Measurements from ENCODE around the gene ZNF680.

DNA sequence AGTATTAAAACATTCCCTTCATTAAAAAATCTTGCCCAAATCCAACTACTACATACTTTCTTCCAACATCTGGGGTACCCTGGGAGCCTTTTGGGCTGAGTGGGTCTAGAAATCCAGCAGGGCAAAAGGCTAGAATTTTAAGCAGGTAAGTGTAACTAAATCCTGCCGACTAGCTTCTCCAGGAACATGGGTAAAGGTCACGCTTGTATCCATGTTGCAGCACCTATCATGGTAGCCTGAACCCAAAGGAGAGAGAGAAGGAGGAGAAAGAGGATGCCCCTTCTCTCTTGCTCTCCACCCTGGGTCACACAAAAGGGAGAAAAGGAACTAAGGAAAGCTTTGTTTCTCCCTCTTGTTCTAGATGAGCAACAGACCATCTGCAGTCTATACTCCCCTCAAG is 53.3 kb downstream of the ZNF680 start:
- TF ChIP-seq CTCF (IDR thresholded peaks at IDR 0.05; ENCODE audit: low read depth, low read length, poor library complexity, severe bottlenecking), result no peak
- TF ChIP-seq EZH2phosphoT487 (IDR thresholded peaks at IDR 0.05; ENCODE audit: borderline replicate concordance, low read length), result no peak

All from DOHH2 (cell line).